GM18502 (cell line): ENCODE data around the gene CABP5.

Experiments
- ATAC-seq: cut with Tn5 transposase; IDR thresholded peaks from one replicate; pipeline ENCODE4 v1.9.1; 2021; ENCODE audit warnings: mild to moderate bottlenecking; ENCODE audit not compliant: unreplicated experiment, poor library complexity

Gene CABP5

DNA sequence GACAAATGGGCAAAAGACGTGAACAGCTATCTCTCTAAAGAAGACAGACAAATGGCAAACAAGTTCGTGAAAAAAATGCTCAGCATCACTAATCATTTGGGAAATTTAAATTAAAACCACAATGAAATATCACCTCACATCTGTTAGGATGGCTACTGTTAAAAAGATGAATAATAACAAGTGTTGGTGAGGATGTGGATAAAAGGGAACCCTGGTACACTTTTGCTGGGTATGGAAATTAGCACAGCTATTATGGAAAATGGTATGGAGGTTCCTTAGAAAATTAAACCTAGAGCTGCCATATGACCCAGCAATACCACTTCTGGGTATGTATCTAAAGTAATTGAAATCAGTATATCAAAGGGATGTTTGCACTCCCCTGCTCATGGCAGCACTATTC is 7.1 kb downstream of the CABP5 start:
- ATAC-seq: no peak

DNA sequence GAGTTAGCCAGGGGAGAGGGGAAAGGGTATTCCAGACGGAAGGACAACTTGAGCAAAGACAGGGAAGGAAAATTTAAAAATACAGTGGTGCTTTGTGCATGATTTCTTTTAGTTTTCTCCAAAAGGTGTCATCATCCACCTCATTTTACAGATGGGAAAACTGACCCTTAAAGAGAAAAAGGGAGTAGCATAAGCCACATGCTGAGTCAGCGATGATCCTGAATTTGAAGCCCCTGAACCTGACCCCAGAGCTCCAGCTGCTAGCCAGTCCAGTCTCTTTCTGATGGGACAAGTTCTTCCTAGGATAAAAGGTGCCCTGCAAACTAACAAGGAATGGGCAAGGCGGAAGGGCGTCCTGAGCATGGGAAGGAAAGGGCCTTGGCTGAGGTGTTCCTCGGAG is 10.3 kb downstream of the CABP5 start:
- ATAC-seq: no peak

DNA sequence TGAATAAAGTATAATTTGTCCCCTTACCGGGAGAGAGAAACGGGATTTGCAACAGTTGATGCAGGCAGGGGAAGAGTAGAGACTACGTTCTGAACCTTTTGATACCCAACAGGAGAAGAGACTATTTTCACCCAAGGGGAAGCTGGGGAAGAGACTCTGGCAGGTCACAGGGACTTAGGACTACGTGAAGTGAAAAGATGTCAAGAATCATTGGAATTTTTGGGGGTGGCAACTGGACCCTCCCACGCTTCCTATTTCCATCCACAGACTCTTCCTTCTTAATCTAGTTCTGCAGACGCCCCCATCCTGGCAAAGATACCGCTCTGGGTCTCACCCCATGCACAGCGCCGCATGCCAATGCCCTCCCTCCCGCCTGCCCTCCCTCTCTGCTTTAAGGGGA is 13.8 kb downstream of the CABP5 start:
- no peak for ATAC-seq

DNA sequence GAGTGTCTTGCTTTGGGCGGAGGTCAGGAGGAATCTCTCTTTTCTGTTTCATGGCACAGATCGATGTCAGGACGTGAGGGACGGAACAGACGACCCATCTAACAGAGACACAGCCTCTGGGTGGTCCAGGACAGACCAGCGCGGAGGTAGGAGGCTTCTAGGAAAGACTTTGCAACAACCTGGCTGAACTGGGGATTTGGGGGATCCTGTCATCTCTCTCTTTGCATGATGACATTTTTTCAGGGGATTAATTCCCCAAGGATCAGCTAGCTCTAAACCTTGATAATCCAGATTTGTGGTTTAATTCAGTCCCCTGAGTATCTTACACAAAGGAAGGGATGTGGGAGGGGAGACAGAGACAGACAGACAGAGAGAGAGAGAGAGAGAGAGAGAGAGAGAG is 14.4 kb downstream of the CABP5 start:
- no peak for ATAC-seq

DNA sequence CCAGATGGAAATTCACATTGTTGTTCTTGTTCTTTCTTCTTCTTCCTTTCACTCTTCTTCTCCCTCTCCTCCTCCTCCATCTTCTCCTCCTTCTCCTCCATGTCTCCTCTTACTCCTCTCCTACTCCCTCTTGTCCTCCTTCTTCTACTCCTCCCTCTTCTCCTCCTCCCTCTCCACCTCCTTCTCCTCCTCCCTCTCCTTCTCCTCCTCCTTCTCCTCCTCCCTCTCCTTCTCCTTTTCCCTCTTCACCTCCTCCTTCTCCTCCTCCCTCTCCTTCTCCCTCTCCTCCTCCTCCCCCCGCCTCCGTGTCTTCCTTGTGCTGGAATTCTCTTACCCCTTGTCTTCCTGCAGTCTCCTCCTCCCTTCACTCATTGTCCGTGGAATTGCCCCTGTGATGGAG is 18.4 kb downstream of the CABP5 start:
- ATAC-seq: no peak

DNA sequence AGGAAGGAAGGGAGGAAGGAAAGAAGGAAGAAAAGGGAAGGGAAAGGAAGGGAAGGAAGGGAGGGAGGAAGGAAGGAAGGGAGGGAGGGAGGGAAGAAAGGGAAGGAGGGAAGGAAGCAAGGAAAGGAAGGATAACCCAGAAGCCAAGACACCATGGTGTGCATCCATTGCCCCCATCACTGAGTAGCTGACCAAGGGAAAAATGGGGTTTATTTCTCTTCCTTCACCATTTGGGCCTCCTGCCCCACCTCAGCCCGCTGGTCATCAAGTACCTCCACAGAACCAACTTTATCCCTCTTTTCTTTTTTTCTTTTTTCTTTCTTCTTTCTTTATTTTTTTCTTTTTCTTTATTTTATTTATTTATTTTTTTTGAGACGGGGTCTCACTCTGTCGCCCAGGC is 20.4 kb downstream of the CABP5 start:
- ATAC-seq: no peak

DNA sequence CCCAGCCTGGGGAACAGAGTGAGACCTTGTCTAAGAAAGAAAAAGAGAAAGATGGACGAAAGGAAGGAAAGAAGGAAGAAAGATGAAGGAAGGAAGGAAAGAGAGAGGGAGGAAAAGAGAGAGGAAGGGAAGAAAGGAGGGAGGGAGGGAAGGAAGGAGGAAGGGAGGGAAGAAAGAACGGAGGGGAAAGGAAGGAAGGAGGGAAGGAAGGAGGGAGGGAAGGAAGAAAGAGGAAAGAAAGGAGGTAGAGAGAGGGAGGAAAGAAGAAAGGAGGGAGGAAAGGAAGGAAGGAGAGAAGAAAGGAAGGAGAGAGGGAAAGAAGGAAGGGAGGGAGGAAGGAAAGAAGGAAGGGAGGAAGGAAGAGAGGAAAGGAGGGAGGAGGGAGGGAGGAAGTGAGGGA is 20.9 kb downstream of the CABP5 start:
- no peak for ATAC-seq

DNA sequence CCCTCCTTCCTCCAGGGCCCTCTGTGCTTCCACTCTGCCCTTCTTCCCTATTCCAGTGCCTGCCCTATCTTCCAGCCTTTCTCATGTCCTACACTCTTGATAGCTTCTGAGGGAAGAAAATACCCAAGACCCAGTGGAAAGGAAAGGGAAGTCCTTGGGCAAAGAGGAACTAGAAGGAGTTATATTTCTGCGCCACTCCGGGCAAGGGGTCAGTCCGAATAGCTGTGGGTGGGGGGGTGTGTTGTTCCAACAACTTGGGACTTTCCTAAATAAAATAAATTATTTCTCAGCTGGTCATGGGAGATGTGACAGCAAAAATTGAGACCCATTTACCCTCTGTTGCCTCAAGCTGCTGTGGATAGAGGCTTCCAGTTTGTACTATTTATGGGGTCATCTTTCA is 23.2 kb downstream of the CABP5 start:
- no peak for ATAC-seq

DNA sequence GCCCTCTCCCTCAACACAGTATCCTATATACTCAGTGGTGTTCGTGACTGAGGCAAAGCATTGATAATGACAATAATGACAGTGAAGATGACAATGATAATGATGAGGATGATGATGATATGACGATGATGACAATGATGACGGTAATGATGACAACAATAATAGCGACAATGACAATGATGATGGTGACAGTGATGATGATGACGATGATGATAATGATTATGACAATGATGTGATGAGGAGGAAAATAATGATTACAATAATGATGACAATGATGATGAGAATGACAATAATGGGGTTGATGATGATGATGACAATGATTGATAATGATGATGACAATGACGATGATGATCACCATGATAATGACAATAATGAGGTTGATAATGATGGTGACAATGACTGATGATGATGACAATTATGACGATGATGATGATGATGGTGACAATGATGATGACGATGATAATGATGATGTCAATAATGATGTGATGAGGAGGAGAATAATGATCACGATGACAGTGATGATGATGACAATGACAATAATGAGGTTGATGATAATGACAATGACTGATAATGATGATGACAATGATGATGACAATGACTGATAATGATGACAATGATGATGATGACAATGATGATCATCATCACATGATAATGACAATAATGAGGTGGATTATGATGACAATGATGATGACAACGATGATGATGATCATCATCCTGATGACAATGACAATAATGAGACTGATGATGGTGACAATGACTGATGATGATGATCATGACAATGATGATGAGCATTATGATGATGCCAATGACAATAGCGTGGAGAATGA is 32.7 kb downstream of the CABP5 start:
- no peak for ATAC-seq

DNA sequence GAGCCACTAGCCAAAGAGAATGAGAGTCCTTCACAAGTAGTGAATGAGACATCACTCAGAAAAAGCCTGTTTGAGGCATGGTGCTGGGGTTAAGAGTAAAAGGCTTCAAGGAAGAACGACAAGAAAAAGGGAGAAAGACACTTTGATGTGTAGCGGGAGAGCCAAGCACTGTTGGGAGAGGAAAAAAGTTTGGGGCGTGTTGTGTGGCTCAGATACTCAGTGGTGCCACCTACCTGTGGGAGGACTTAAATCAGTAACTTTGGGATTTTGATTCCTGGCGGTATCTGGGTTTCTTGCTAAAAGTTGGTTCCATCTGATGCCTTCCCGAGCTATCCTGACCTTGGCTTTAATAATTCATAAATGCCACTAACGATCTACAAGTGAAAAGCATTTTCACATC is 37.1 kb downstream of the CABP5 start:
- no peak for ATAC-seq

DNA sequence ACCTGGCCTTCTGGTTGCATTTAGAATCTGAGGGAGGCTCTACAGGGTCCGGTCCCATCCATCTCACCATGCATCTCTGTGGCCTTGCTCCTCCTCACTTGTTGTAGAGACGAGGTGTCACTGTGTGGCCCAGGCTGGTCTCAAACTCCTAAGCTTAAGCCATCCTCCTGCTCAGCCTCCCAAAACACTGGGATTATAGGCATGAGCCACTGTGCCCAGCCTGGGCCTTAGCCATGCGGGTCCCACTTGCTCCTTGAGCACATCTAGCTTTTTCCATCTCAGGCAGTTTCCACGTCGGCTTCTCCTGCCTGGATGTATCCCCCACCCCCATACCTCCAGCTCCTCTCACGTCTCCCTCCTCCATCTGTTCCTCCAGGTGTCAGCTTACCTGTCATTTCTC is 39.6 kb downstream of the CABP5 start:
- no peak for ATAC-seq

DNA sequence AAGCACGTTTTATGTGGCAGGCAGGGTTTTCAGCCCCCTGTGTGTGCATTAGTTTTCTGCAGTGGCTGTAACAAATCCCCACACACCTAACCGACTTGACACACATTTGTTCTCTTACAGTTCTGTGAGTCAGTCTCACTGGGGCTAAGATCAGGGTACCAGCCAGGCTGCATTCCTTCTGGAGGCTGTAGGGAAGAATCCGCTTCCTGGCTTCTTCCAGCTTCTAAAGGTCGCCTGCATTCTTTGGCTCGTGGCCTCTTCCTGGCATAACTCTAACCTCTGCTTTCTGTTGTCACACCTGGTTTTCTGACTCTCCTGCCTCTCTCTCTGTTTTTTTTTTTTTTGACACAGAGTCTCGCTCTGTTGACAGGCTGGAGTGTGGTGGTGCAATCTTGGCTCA is 43.0 kb downstream of the CABP5 start:
- ATAC-seq: no peak

DNA sequence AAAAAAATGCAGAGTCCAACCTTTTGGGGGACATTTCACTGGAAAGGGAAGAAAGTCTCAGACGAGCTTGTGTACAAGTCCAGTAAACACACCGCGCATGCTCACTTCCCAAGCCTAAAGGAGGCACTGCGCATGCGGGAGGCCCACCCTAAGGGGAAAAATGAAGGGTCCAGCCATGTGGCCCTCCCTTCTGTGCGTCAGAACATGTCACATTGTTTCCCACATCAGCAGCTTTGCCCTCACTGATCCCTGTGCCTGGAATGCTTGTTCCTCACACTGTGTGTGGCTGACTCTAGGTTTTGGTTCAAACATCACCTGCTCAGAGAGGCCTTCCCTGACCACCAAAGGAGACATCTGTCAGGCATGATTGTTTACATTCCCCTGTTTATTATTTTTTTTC is 45.1 kb downstream of the CABP5 start:
- ATAC-seq: no peak

DNA sequence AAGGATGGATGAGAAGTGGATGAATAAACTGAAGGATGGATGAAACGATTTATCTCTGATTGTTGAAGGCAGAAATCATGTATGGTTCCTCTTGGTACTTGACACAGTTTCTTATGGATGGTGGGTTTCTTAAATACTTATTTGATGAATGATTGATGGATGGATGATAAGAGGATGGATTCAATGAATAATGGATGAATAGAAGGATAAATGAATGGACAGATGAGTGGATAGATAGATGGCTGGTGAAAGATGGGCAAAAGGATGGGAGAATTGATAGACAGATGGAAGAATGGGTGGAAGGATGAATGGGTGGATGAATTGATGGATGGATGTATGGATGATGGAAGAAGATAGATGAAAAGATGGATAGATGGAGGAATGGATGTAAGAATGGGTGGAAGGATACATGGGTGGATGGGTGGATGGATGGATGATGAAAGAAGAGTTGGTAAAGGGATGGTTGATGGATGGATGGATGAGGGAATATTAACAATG is 47.6 kb downstream of the CABP5 start:
- ATAC-seq: no peak

DNA sequence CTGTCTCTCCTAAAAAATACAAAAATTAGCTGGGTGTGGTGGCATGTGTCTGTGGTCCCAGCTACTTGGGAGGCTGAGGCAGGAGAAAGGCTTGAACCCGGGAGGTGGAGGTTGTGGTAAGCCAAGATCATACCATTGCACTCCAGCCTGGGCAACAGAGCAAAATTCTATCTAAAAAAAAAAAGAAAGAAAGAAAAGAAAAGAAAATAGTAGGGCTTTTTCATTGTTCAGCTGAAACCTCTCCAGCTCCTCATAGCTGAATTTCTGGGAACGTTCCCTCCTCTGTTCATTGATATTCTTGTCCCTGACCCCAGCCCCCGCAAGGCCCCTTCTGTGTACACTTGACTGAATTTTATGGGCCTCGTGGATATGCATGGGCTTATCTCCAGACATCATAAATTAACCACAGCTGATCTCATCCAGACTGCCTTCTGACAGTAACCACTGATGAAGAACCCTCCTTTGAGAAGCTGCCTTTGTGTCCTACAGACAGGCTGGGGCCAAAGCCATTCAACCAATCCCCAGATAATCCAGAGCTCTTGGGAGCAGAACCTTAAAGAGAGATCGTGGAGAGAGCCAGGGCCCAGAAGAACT is 49.6 kb downstream of the CABP5 start, which contains the start of gene ELSPBP1:
Gene ELSPBP1, plus strand, starts transcription at position 424 of the 594 bp plus-strand sequence. CDS start 14,036 bp downstream, outside the sequence.
- ATAC-seq: no peak

DNA sequence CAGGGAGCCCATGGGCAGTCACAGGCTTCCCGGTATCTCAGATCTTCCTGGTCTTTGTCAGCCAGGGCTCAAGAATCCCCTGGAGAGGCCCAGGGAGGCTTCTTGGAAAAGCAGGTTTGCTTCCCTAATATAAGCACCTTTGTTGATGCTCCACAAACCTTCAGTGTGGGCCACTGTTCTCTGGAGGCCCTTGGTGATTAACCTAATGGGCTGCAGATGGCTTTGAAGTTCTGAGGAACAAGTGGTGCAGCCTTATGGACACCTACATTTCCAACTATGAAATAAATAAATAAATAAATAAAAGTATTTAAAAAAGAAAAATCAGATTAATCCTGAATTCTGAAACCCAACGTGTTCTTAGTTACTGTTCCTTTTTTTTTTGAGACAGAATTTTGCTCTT is 51.8 kb downstream of the CABP5 start, which contains the start of gene BSPH1:
Gene BSPH1, minus strand, starts transcription at position 101 of the 400 bp plus-strand sequence. Its CDS starts 89 bp downstream, at position 12.
- ATAC-seq: no peak

DNA sequence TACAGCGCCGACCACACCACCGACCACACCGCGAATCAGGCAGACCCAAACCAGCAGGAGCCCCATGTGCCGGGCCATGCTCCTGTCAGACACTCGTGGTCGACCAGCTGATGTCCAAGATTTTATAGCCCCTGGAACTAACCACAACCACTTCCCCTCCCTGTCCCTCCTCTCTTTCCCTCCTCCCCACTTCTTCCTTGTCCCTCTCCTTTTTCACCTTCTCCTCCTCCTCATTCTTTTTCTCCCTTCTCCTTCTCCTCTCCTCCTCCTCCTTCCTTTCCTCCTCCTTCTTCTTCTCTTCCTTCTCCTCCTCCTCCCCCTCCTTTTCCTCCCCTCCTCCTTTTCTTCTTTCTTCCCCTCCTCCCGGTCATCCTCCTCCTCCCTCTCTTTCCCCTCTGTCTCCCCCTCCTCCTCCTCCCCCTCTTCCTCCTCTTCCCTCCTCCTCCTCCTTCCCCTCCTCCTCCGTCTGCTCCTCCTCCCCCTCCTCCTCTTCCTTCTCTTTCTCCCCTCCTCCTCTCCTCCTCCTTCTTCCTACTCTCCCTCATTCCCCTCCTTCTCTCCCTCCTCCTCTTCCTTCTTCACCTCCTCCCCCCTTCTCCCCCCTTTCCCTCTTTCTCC is 52.6 kb downstream of the CABP5 start:
- no peak for ATAC-seq
